BE2C (cell line): ENCODE results near the gene TRABD.

Experiments used
- DNase-seq: peaks from one replicate; pipeline ENCODE4 v3.0.0-alpha.2; 2020
- H3K27me3 ChIP-seq: fragments of 250-450 bp; sonication (Bioruptor Pico); 2 replicates; pipeline ENCODE4 v1.5.1; 2020; ENCODE audit warnings: mild to moderate bottlenecking
- H3K36me3 ChIP-seq: fragments of 250-450 bp; sonication (Bioruptor Pico); 2 replicates; pipeline ENCODE4 v1.5.1; 2020; ENCODE audit warnings: mild to moderate bottlenecking
- H3K4me1 ChIP-seq: fragments of 250-450 bp; sonication (Bioruptor Pico); 2 replicates; pipeline ENCODE4 v1.5.1; 2020
- H3K4me3 ChIP-seq: 2 replicates; pipeline ENCODE4 v1.5.1; 2011; ENCODE audit warnings: low read depth, low read length
- H3K9me3 ChIP-seq: fragments of 250-450 bp; sonication (Bioruptor Pico); 2 replicates; pipeline ENCODE4 v1.5.1; 2020
- TF ChIP-seq, protein P1 (sequence below): IDR thresholded peaks from 2 replicates; pipeline ENCODE4 v1.5.1; 2012; ENCODE audit warnings: mild to moderate bottlenecking, low read depth, low read length

Gene TRABD

GRCh38 chr22:50199829-50200460 is 14.2 kb downstream of the TRABD start:
- Histone ChIP-seq H3K4me1 (no peaks in the 10 kb centered on the region), H3K36me3 (peaks cover 46% of the 10 kb centered on the region), H3K4me3 (peak overlapping the region; percentile 73), H3K9me3 (no peaks in the 10 kb centered on the region), H3K27me3 (no peaks in the 10 kb centered on the region)
- TF ChIP-seq, protein P1, sequence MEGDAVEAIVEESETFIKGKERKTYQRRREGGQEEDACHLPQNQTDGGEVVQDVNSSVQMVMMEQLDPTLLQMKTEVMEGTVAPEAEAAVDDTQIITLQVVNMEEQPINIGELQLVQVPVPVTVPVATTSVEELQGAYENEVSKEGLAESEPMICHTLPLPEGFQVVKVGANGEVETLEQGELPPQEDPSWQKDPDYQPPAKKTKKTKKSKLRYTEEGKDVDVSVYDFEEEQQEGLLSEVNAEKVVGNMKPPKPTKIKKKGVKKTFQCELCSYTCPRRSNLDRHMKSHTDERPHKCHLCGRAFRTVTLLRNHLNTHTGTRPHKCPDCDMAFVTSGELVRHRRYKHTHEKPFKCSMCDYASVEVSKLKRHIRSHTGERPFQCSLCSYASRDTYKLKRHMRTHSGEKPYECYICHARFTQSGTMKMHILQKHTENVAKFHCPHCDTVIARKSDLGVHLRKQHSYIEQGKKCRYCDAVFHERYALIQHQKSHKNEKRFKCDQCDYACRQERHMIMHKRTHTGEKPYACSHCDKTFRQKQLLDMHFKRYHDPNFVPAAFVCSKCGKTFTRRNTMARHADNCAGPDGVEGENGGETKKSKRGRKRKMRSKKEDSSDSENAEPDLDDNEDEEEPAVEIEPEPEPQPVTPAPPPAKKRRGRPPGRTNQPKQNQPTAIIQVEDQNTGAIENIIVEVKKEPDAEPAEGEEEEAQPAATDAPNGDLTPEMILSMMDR: no peak
- DNase-seq: no peak

DNA sequence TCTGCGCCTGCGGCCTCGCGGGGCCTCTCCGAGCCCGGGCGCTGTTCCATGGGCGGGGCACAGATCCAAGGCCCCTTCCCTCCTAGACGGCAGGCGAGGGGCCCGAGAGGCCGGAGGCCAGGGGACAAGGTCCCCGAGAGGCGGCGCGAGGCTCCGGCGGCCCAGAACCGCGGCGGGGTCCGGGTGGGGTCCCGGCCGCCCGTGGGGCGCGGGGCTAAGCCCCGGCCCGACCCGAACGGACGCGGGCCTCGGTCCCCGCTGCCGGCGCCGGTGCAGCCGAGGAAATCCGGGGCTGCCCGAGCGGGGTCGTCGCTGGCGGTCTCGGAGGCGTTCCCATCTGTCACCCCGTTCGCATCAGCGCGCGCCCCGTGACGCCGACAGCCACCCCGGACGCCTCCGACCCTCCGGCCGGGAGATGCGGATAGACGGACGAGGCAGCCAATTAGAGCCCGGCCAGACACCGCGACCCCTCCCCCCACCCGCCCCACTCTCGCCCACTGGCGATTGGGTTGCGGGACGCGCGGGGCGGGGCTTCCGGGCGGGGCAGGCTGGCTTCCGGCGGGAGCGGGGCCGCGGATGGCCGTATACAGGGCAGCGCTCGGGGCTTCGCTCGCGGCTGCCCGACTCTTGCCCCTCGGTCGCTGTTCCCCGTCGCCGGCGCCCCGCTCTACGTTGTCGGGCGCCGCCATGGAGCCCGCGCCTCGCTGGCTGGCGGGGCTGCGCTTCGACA is 14.9 kb downstream of the TRABD start, which contains the start of gene SELENOO:
TSS of gene SELENOO (plus strand) at position 551 of the 730 bp plus-strand sequence. CDS start at position 577, 26 bp downstream.
- H3K9me3 ChIP-seq: no peaks in the 10 kb centered on the region
- H3K36me3 ChIP-seq: peaks cover 42% of the 10 kb centered on the region
- H3K4me1 ChIP-seq: no peaks in the 10 kb centered on the region
- H3K4me3 ChIP-seq: peak within 1 kb of the TSS; percentile 73
- TF ChIP-seq, protein P1: no peak
- peak; percentile 96 for DNase-seq
- no peaks in the 10 kb centered on the region for H3K27me3 ChIP-seq

DNA sequence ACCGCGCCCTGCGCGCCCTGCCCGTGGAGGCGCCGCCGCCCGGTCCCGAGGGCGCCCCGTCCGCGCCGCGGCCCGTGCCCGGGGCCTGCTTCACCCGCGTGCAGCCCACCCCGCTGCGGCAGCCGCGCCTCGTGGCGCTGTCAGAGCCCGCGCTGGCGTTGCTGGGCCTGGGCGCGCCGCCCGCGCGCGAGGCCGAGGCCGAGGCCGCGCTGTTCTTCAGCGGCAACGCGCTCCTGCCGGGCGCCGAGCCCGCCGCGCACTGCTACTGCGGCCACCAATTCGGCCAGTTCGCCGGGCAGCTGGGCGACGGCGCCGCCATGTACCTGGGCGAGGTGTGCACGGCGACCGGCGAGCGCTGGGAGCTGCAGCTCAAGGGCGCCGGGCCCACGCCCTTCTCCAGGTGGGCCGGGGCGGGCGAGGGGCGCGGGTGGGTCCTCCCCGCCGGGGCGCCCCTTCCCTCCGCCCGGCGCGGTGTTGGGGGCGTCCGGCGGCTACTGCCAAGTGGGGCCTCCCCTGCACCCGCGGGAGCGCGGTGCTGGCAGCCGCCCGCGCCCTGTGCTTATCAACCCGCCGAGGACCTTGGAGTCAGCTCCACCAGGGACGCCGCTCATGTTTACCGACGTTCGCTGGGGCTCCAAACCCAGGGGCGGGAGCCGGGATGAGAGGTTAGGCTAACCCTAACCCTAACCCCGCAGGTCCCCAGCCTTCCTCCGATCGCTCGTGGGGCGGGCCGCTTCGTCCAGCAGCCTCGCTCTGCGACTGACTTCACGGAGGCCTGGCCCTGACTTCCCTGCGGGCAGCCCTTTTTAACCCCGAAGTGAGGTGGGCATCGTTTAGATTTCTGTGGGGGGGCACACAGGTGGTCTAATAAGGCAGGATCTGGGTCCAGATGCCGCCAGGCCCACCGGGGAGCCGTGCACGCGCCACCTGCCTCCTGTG is 15.7 kb downstream of the TRABD start:
- peaks cover 3% of the 10 kb centered on the region for H3K4me1 ChIP-seq
- no peaks in the 10 kb centered on the region for H3K9me3 ChIP-seq
- H3K4me3 ChIP-seq: peak overlapping the region; percentile 73
- TF ChIP-seq, protein P1: no peak
- no peak for DNase-seq
- H3K36me3 ChIP-seq: peaks cover 41% of the 10 kb centered on the region
- no peaks in the 10 kb centered on the region for H3K27me3 ChIP-seq

DNA sequence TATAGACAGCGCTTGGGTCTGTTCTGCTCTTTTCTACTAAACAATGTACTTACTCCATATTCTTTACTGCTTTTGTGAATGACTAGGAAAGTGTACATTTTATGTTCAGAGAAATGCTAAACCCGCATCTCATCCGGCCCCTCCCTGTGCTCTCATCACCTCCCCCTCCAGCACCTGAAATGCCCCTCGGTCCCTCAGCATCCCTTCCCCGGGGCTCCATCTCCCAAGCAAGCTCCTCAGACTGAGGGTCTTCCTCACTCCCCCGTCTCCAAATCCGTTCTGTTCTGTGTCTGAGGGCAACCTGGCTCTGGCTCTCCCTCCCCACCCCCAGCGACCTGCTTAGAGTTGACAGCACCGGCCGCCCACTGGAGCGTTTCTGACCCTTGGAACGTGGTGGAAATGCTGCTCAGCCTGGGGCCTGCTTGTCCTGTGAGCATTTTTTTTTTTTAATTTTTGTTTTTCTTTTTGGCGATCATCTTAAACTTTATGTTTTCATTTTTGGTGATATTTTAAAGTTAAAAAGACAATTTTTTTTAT is 16.5 kb downstream of the TRABD start:
- Histone ChIP-seq H3K36me3 (peaks cover 47% of the 10 kb centered on the region), H3K4me3 (peak overlapping the region; percentile 73), H3K4me1 (peaks cover 6% of the 10 kb centered on the region), H3K9me3 (no peaks in the 10 kb centered on the region), H3K27me3 (no peaks in the 10 kb centered on the region)
- DNase-seq: no peak
- TF ChIP-seq, protein P1: no peak

DNA sequence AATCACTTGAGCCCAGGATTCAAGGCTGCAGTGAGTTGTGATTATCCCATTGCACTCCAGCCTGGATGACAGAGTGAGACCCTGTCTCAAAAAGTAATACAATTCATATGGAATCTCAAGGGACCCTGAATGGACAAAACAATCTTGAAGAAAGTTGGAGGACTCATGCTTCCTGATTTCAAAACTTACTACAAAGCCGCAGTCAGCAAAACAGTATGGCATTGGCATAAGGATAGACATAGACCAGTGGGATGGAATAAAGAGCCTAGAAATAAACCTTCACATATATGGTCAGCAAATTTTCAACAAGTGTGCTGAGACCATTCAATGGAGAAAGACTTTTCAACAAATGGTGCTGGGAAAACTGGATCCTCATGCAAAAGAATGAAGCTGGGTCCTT is 17.6 kb downstream of the TRABD start:
- peaks cover 6% of the 10 kb centered on the region for H3K4me1 ChIP-seq
- H3K27me3 ChIP-seq: no peaks in the 10 kb centered on the region
- peaks cover 43% of the 10 kb centered on the region for H3K36me3 ChIP-seq
- no peak for DNase-seq
- H3K4me3 ChIP-seq: no peak overlapping the region
- TF ChIP-seq, protein P1: no peak
- H3K9me3 ChIP-seq: no peaks in the 10 kb centered on the region
